Esophagus squamous epithelium (tissue), 5 donors: ENCODE results near the gene LMTK2. TPM values are rescaled to one million over a fixed set of nuclear protein-coding genes. Genes with fewer than 3 reads are reported as not detected.

Experiments used
- DNase-seq: peaks from one replicate; lab custom pipeline; 2025; lab: John Stamatoyannopoulos, UW
- H3K27ac ChIP-seq, 4 donors: fragments of 200-600 bp; sonication (generic); one replicate each; pipeline ENCODE4 v1.5.1; 2016 to 2019; ENCODE audit warnings: mild to moderate bottlenecking in 1 of 4
- H3K27me3 ChIP-seq, 4 donors: fragments of 200-600 bp; sonication (generic); 1 replicate in 3 of 4; 2 replicates in 1 of 4; pipeline versions ENCODE4 v1.5.1 to v1.6.0; 2017 to 2021; ENCODE audit warnings: antibody characterized with exemption in 1 of 4
- H3K36me3 ChIP-seq, 3 donors: fragments of 200-600 bp; sonication (generic); one replicate each; pipeline ENCODE4 v1.5.1; 2016 to 2019
- H3K4me1 ChIP-seq, 3 donors: fragments of 200-600 bp; sonication (generic); one replicate each; pipeline ENCODE4 v1.5.1; 2017 to 2019
- H3K4me3 ChIP-seq, 4 donors: fragments of 200-600 bp; sonication (generic); 1 replicate in 3 of 4; 2 replicates in 1 of 4; pipeline ENCODE4 v1.5.1; 2016 to 2019; ENCODE audit warnings: mild to moderate bottlenecking in 2 of 4, moderate library complexity in 1 of 4
- H3K9me3 ChIP-seq, 3 donors: fragments of 200-600 bp; sonication (generic); one replicate each; pipeline ENCODE4 v1.5.1; 2016 to 2019
- POLR2A ChIP-seq, 4 donors: fragments of 450-650 bp; IDR thresholded peaks; one replicate each; pipeline ENCODE4 v1.6.1; 2017; ENCODE audit warnings: antibody characterized with exemption in 4 of 4, mild to moderate bottlenecking in 4 of 4, moderate library complexity in 3 of 4
- WGBS, 2 donors: methylation state at CpG; one replicate each; pipeline ENCODE4 v1.1.5; 2018; 5-methylcytosine and 5-hydroxymethylcytosine counted together
- intact Hi-C: fragments of 100-400 bp; cut with DNase I; formaldehyde crosslinking; loops from one replicate; pipeline ENCODE4 v1.15.0; 2022
- total RNA-seq, 4 donors: library from RNA; depleted of rRNA; stranded (reverse); fragments of >200 nt; gene quantifications; one replicate each; pipeline ENCODE4 v1.1.0, GENCODE V29; 2016
- TF ChIP-seq, protein P1 (sequence below), 6 experiments: fragments of 450-650 bp in 4 of 6; fragments of 200-600 bp in 2 of 6; sonication (generic) in 2 of 6; IDR thresholded peaks; one replicate each; pipeline ENCODE4 v1.5.1; 2016 to 2019; ENCODE audit warnings: antibody characterized with exemption in 6 of 6, mild to moderate bottlenecking in 4 of 6, moderate library complexity in 4 of 6
- donor health status: DM: yes; HTN: yes; CAD: no.

The LMTK2 gene
- total RNA-seq, 4 donors from 2014 or later: 16.0 to 29.3 (median 20.3) TPM

DNA sequence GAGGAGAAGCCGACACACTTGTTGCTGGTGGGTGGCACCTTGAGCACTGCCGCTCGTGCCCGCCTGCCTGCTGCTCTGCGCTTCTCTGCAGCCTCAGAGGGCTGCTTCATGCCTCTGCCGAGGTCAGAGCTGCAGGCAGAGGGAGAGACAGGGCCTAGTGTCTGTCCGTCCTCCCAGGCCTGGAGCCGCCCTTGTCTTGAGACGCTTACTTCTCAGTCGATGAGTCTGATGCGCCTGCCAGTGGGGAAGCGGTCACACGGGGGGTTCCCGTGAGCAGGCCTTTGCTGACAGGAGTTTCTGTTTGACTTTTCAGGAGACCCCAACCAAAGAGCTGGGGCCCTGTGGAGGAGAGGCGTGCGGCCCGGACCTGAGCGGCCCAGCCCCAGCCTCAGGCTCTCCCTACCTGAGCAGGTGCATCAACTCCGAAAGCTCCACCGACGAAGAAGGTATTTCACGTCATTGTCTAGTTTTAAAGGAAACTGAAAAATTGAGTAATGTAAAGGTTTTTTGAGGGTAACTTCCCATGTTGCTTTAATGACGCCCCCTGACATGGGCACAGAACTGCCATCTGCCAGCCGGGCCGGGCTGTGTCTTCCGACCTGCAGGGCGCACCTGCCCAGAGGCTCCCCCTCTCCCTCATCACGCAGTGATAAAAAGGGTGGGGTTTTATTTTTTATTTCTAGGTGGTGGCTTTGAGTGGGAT is 96.8 kb downstream of the LMTK2 start:
- H3K27ac ChIP-seq: no peak overlapping the region
- peaks cover 14 to 75% (median 14%) of the 10 kb centered on the region in 3 donors for H3K36me3 ChIP-seq
- H3K4me3 ChIP-seq: no peak overlapping the region
- H3K4me1 ChIP-seq: no peaks in the 10 kb centered on the region
- intact Hi-C loops: no loop called here
- WGBS, 2 donors: 81 to 91% methylated on average over 12 to 19 of the region's 28 CpGs
- no peak for TF ChIP-seq POLR2A (IDR thresholded peaks at IDR 0.05)
- TF ChIP-seq, protein P1, sequence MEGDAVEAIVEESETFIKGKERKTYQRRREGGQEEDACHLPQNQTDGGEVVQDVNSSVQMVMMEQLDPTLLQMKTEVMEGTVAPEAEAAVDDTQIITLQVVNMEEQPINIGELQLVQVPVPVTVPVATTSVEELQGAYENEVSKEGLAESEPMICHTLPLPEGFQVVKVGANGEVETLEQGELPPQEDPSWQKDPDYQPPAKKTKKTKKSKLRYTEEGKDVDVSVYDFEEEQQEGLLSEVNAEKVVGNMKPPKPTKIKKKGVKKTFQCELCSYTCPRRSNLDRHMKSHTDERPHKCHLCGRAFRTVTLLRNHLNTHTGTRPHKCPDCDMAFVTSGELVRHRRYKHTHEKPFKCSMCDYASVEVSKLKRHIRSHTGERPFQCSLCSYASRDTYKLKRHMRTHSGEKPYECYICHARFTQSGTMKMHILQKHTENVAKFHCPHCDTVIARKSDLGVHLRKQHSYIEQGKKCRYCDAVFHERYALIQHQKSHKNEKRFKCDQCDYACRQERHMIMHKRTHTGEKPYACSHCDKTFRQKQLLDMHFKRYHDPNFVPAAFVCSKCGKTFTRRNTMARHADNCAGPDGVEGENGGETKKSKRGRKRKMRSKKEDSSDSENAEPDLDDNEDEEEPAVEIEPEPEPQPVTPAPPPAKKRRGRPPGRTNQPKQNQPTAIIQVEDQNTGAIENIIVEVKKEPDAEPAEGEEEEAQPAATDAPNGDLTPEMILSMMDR (IDR thresholded peaks at IDR 0.05): no peak
- H3K27me3 ChIP-seq: no peaks in the 10 kb centered on the region
- DNase-seq: no peak
- H3K9me3 ChIP-seq: peaks cover 0 to 4% (median 2%) of the 10 kb centered on the region in 3 donors

GRCh38 chr7:98203964-98204605 is 97.4 kb downstream of the LMTK2 start:
- 93 to 97% methylated on average over 18 of the region's 18 CpGs for WGBS, 2 donors
- intact Hi-C loops: no loop called here
- Histone ChIP-seq H3K4me1 (no peaks in the 10 kb centered on the region), H3K27me3 (no peaks in the 10 kb centered on the region), H3K27ac (no peak overlapping the region), H3K9me3 (no peaks in the 10 kb centered on the region), H3K36me3 (peaks cover 14 to 75% (median 14%) of the 10 kb centered on the region in 3 donors), H3K4me3 (no peak overlapping the region)
- TF ChIP-seq, protein P1 (IDR thresholded peaks at IDR 0.05): no peak
- no peak for TF ChIP-seq POLR2A (IDR thresholded peaks at IDR 0.05)
- no peak for DNase-seq

DNA sequence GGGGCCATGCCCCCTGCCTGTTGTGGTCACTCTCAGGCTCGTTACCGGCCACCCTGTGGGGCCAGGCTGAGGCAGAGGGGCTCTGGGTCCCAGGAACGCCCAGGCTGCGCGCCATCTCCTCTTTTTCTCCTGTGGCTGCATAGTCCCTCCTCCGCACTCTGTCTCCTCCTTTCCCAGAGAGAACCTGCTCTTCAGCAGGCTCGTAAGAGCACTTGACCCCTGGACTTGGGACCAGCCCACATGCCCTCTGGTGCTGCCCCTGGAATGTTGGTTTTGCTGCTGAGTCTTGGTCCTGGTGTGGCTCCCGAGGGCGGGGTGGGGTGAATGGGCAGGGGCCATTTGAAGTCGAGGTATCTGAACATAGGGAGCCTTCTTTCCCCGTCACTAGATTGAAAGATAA is 98.0 kb downstream of the LMTK2 start:
- intact Hi-C loops: no loop called here
- DNase-seq: no peak
- H3K4me1 ChIP-seq: no peaks in the 10 kb centered on the region
- H3K9me3 ChIP-seq: no peaks in the 10 kb centered on the region
- peaks cover 14 to 71% (median 14%) of the 10 kb centered on the region in 3 donors for H3K36me3 ChIP-seq
- no peak overlapping the region for H3K27ac ChIP-seq
- WGBS, 2 donors: 92 to 100% methylated on average over 2 to 9 of the region's 11 CpGs
- no peaks in the 10 kb centered on the region for H3K27me3 ChIP-seq
- TF ChIP-seq POLR2A (IDR thresholded peaks at IDR 0.05): no peak
- TF ChIP-seq, protein P1 (IDR thresholded peaks at IDR 0.05): no peak
- H3K4me3 ChIP-seq: no peak overlapping the region

DNA sequence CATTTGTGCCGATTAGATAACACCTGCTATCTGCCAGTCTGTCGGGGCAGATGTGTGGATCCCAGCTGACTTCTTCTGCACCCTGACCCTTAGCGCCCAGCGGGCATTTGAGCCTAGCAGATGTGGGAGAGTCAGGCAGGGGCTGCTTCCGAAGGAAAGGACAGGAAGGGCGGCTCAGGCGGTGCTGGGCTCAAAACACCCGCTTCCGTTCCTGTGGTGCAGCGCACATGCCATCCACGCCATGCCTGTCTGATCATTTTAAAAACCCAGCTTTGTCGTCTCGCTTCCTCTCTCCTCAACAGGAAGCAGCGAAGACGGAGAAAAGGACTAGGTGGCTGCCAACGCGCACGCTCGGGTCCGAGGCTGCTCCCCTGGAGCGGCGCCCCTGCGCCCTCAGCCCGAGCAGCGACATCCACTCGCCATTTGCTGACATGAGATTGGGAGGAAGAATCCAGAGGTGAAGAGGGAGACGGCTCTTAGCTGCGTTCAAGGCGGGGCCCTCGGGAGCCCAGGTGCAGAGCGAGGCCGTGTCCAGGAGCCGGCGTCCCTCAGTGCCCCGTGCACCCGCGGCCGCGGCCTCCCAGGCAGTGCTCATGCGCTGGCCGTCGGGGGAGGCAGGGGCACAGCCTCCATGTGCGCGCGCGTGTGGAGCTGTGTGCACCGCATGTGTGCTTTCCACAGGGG is 98.6 kb downstream of the LMTK2 start:
- TF ChIP-seq POLR2A (IDR thresholded peaks at IDR 0.05): no peak
- TF ChIP-seq, protein P1 (IDR thresholded peaks at IDR 0.05): no peak
- Histone ChIP-seq H3K4me1 (peaks cover under 1% of the 10 kb centered on the region in 3 donors), H3K36me3 (peaks cover 14 to 68% (median 14%) of the 10 kb centered on the region in 3 donors), H3K9me3 (no peaks in the 10 kb centered on the region), H3K27me3 (no peaks in the 10 kb centered on the region), H3K27ac (no peak overlapping the region), H3K4me3 (no peak overlapping the region)
- 94 to 96% methylated on average over 29 to 34 of the region's 47 CpGs for WGBS, 2 donors
- intact Hi-C loops: no loop called here
- DNase-seq: no peak
